CD4-positive, alpha-beta T cell (primary cell): Measurements from ENCODE around the gene BHLHA9. TPM values are rescaled to one million over a fixed set of nuclear protein-coding genes. Genes with fewer than 3 reads are reported as not detected.

Experiments used
- ATAC-seq: fragments of 200-7000 bp; cut with Tn5 transposase; one replicate; pipeline ENCODE4 v1.10.0; 2022; ENCODE audit warnings: mild to moderate bottlenecking; ENCODE audit not compliant: poor library complexity
- CTCF ChIA-PET: fragments of 350-600 bp; sonication (Branson Sonifier 250); formaldehyde crosslinking; loops from one replicate; lab custom pipeline; 2021; ENCODE audit warnings: antibody characterized with exemption, inconsistent platforms; lab: Charles Lee
- POLR2A ChIA-PET: fragments of 350-600 bp; sonication (Branson Sonifier 250); formaldehyde crosslinking; loops from one replicate; lab custom pipeline; 2021; ENCODE audit warnings: antibody characterized with exemption, inconsistent platforms; lab: Charles Lee
- DNase-seq, 14 experiments: peaks; one replicate each; pipeline ENCODE4 v3.0.0-alpha.2; 2013 to 2020; ENCODE audit warnings: mixed read lengths in 2 of 14
- H3K27ac ChIP-seq, 2 donors: one replicate each; pipeline versions ENCODE4 v1.5.1 to v1.7.0; 2013; ENCODE audit warnings: low read length in 2 of 2, low read depth in 1 of 2, mild to moderate bottlenecking in 1 of 2
- H3K27me3 ChIP-seq, 2 experiments: 1 replicate in 1 of 2; 2 replicates in 1 of 2; pipeline versions ENCODE4 v1.6.1 to v1.7.0; 2013; ENCODE audit warnings: low read length in 2 of 2, control low read depth in 1 of 2, mild to moderate bottlenecking in 1 of 2, moderate library complexity in 1 of 2; ENCODE audit not compliant: insufficient read depth in 2 of 2, control insufficient read depth in 1 of 2
- H3K36me3 ChIP-seq: one replicate; pipeline ENCODE4 v1.6.1; 2013; ENCODE audit warnings: low read length, control low read depth; ENCODE audit not compliant: insufficient read depth
- H3K4me1 ChIP-seq: one replicate; pipeline ENCODE4 v1.6.1; 2013; ENCODE audit warnings: low read length, control low read depth; ENCODE audit not compliant: insufficient read depth
- H3K4me3 ChIP-seq: one replicate; pipeline ENCODE4 v1.5.1; 2013; ENCODE audit warnings: mild to moderate bottlenecking, low read length, moderate library complexity
- H3K9me3 ChIP-seq, 2 experiments: 1 replicate in 1 of 2; 2 replicates in 1 of 2; pipeline versions ENCODE4 v1.6.1 to v1.7.0; 2013; ENCODE audit warnings: low read length in 2 of 2, mild to moderate bottlenecking in 2 of 2, control low read depth in 1 of 2, moderate library complexity in 1 of 2; ENCODE audit not compliant: control insufficient read depth in 1 of 2, insufficient read depth in 1 of 2
- H3K27ac Mint-ChIP-seq: one replicate; pipeline ENCODE4 v1.8.0; 2020; ENCODE audit warnings: mixed read lengths
- H3K27me3 Mint-ChIP-seq: one replicate; pipeline ENCODE4 v1.8.0; 2021; ENCODE audit warnings: mixed read lengths
- H3K36me3 Mint-ChIP-seq: one replicate; pipeline ENCODE4 v1.8.0; 2021; ENCODE audit warnings: low read depth, mixed read lengths
- H3K4me1 Mint-ChIP-seq: one replicate; pipeline ENCODE4 v1.8.0; 2021; ENCODE audit warnings: low read depth, mixed read lengths
- H3K4me3 Mint-ChIP-seq: one replicate; pipeline ENCODE4 v1.8.0; 2020; ENCODE audit warnings: mild to moderate bottlenecking, mixed read lengths
- H3K9me3 Mint-ChIP-seq: one replicate; pipeline ENCODE4 v1.8.0; 2020; ENCODE audit warnings: mixed read lengths
- CTCF ChIP-seq: fragments of 200-600 bp; IDR thresholded peaks from one replicate; pipeline ENCODE4 v1.8.0; 2022; ENCODE audit warnings: antibody characterized with exemption, mild to moderate bottlenecking
- intact Hi-C, 2 experiments: fragments of 100-400 bp; cut with DNase I in 1 of 2; cut with micrococcal nuclease in 1 of 2; formaldehyde crosslinking; loops; one replicate each; pipeline versions ENCODE4 v1.15.1 to v1.9.0; 2023 to 2025; cut with DNase I, micrococcal nuclease
- total RNA-seq, 174 experiments: library from RNA in 2 of 174; stranded (reverse) in 2 of 174; gene quantifications; one replicate each; pipeline ENCODE4 v1.2.3 and lab custom pipeline; 2021 to 2026

The BHLHA9 gene
- total RNA-seq, 2 experiments from 2014 or later = not detected

GRCh38 chr17:1315891-1316403, 45.7 kb downstream of the BHLHA9 start:
- no peaks in the 10 kb centered on the region for H3K4me1 ChIP-seq
- H3K9me3 Mint-ChIP-seq = no peaks in the 10 kb centered on the region
- ChIA-PET CTCF (no interaction called here), POLR2A (no interaction called here)
- H3K27me3 Mint-ChIP-seq = peaks cover 11% of the 10 kb centered on the region
- no peaks in the 10 kb centered on the region for H3K4me1 Mint-ChIP-seq
- H3K36me3 Mint-ChIP-seq = no peaks in the 10 kb centered on the region
- H3K27ac Mint-ChIP-seq = no peak overlapping the region
- no peak overlapping the region for H3K4me3 Mint-ChIP-seq
- no peak overlapping the region for H3K4me3 ChIP-seq
- ATAC-seq (no peak), DNase-seq (no peak)
- intact Hi-C loops = no loop called here
- H3K9me3 ChIP-seq = peaks cover 0 to 3% of the 10 kb centered on the region in 2 experiments
- H3K27me3 ChIP-seq = peaks cover 8 to 11% of the 10 kb centered on the region in 2 experiments
- no peaks in the 10 kb centered on the region for H3K36me3 ChIP-seq
- no peak overlapping the region for H3K27ac ChIP-seq
- no peak for TF ChIP-seq CTCF

Other genes with a start within 250 kb of the BHLHA9 start
- 10 to 100 TPM; 72.4 to 74.8 TPM for gene ABR, start 90.5 kb upstream of the BHLHA9 start, total RNA-seq
- gene TRARG1, start 9.2 kb downstream of the BHLHA9 start, total RNA-seq = not detected
- gene YWHAE, start 129.8 kb downstream of the BHLHA9 start, total RNA-seq = 100 to 1,000 TPM; 116 to 133 TPM
- gene CRK, start 185.8 kb downstream of the BHLHA9 start, total RNA-seq = 10 to 100 TPM; 13.6 to 14.5 TPM
- gene MYO1C, start 222.2 kb downstream of the BHLHA9 start, total RNA-seq = 10 to 100 TPM; 21.0 to 24.7 TPM
- 100 to 1,000 TPM; 199 to 207 TPM for gene INPP5K, start 246.2 kb downstream of the BHLHA9 start, total RNA-seq